PC-9 (cell line): ENCODE measurements around the gene CNTN5. TPM values are rescaled to one million over a fixed set of nuclear protein-coding genes. Genes with fewer than 3 reads are reported as not detected.

Experiments used
- BruUV-seq: library from RNA; stranded (reverse); fragments of 400-500 nt; replicated peaks from 2 replicates; lab custom pipeline; 2021; lab: Mats Ljungman, UMichigan
- CTCF ChIA-PET: fragments of 300-600 bp; sonication (Branson Sonifier 250); formaldehyde crosslinking; loops from one replicate; lab custom pipeline; 2022; ENCODE audit warnings: antibody characterized with exemption; lab: Charles Lee
- POLR2A ChIA-PET: fragments of 300-600 bp; sonication (Branson Sonifier 250); formaldehyde crosslinking; loops from one replicate; lab custom pipeline; 2022; ENCODE audit warnings: antibody characterized with exemption; ENCODE audit not compliant: unreplicated experiment; lab: Charles Lee
- DNase-seq, 2 experiments: peaks; one replicate each; pipeline versions ENCODE4 v3.0.0 to v3.0.0-alpha.2; 2015 to 2022; ENCODE audit warnings: mixed read lengths in 1 of 2
- H2AFZ ChIP-seq: fragments of 200-600 bp; sonication (generic); 2 replicates; pipeline ENCODE4 v1.8.1; 2017; ENCODE audit warnings: antibody characterized with exemption
- H3F3A ChIP-seq: fragments of 200-600 bp; sonication (generic); 2 replicates; pipeline ENCODE4 v1.8.1; 2017; ENCODE audit warnings: antibody characterized with exemption, mild to moderate bottlenecking, low read depth; ENCODE audit not compliant: insufficient read depth
- H3K27ac ChIP-seq: fragments of 200-600 bp; sonication (generic); 2 replicates; pipeline ENCODE4 v1.6.1; 2016; ENCODE audit warnings: mixed run types
- H3K27me3 ChIP-seq: fragments of 200-600 bp; sonication (generic); 2 replicates; pipeline ENCODE4 v1.6.1; 2016; ENCODE audit warnings: low read depth, mixed run types; ENCODE audit not compliant: insufficient read depth
- H3K36me3 ChIP-seq: fragments of 200-600 bp; sonication (generic); 2 replicates; pipeline ENCODE4 v1.6.1; 2016; ENCODE audit warnings: low read depth, mixed run types
- H3K4me1 ChIP-seq: fragments of 200-600 bp; sonication (generic); replicated peaks from 2 replicates; pipeline ENCODE4 v1.6.1; 2016; ENCODE audit warnings: mixed run types; ENCODE audit not compliant: insufficient read depth
- H3K4me2 ChIP-seq: fragments of 200-600 bp; sonication (generic); 2 replicates; pipeline ENCODE4 v1.6.1; 2017; ENCODE audit warnings: mixed run types
- H3K4me3 ChIP-seq: fragments of 200-600 bp; sonication (generic); 2 replicates; pipeline ENCODE4 v1.6.1; 2016; ENCODE audit warnings: mixed run types
- H3K79me2 ChIP-seq: fragments of 200-600 bp; sonication (generic); 2 replicates; pipeline ENCODE4 v1.6.1; 2017; ENCODE audit warnings: low read depth, mixed run types
- H3K9me2 ChIP-seq: fragments of 200-600 bp; sonication (generic); 2 replicates; pipeline ENCODE4 v1.8.1; 2017; ENCODE audit warnings: mild to moderate bottlenecking; ENCODE audit not compliant: insufficient read depth
- H3K9me3 ChIP-seq: fragments of 200-600 bp; sonication (generic); 2 replicates; pipeline ENCODE4 v1.8.1; 2016; ENCODE audit warnings: low read depth; ENCODE audit not compliant: insufficient read depth
- H4K20me1 ChIP-seq: fragments of 200-600 bp; sonication (generic); 2 replicates; pipeline ENCODE4 v1.8.1; 2017; ENCODE audit not compliant: insufficient read depth
- EZH2 ChIP-seq: fragments of 200-600 bp; sonication (generic); IDR thresholded peaks from 2 replicates; pipeline ENCODE4 v1.8.0; 2017; ENCODE audit warnings: antibody characterized with exemption, low read depth
- intact Hi-C: fragments of 100-400 bp; cut with micrococcal nuclease; formaldehyde crosslinking; loops from one replicate; pipeline ENCODE4 v1.10.0; 2022; ENCODE audit not compliant: unreplicated experiment
- total RNA-seq: library from RNA; stranded (reverse); gene quantifications from 2 replicates; pipeline ENCODE4 v1.2.3, GENCODE V29; 2021
- TF ChIP-seq, protein P1 (sequence below): fragments of 200-600 bp; sonication (generic); conservative IDR thresholded peaks from 2 replicates; pipeline ENCODE4 v1.6.1; 2017; ENCODE audit warnings: mixed run types, antibody characterized with exemption, mild to moderate bottlenecking, moderate library complexity

The CNTN5 gene
- total RNA-seq, 1 experiment from 2014 or later = not detected

GRCh38 chr11:100403816-100404215, 1383.1 kb downstream of the CNTN5 start:
- CTCF ChIA-PET = no interaction called here

DNA sequence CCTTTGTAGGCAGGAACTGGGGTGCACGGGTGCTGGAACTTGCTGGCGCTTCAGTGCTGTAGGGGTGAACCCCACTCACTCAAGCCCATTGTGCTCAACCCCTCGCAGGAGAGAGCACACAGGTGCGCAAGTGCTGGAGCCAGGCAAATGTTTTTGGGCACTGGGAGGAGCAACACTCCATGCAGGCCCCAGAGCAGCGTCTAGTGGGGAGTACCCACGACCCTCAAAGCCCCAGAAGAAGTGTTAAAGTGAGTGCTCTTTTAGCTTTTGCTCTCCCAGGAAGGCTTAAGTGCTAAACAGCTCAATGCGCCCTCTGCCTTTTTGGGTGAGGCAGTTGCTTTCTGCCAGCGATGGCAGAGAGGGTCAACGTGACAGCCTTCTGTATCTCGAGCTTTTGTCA, 1384.2 kb downstream of the CNTN5 start:
- H3K27ac ChIP-seq = no peak overlapping the region
- no peaks in the 10 kb centered on the region for H3K36me3 ChIP-seq
- intact Hi-C loops = no loop called here
- POLR2A ChIA-PET = no interaction called here
- H3F3A ChIP-seq = no peaks in the 10 kb centered on the region
- H3K4me3 ChIP-seq = no peak overlapping the region
- H3K27me3 ChIP-seq = no peaks in the 10 kb centered on the region
- CTCF ChIA-PET = no interaction called here
- no peaks in the 10 kb centered on the region for H3K4me1 ChIP-seq
- no peak overlapping the region for H3K4me2 ChIP-seq
- no peak overlapping the region for H2AFZ ChIP-seq
- no peaks in the 10 kb centered on the region for H3K9me3 ChIP-seq
- no TSS peak for BruUV-seq
- H3K79me2 ChIP-seq = no peaks in the 10 kb centered on the region
- no peak for DNase-seq
- TF ChIP-seq EZH2 = no peak
- TF ChIP-seq, protein P1, sequence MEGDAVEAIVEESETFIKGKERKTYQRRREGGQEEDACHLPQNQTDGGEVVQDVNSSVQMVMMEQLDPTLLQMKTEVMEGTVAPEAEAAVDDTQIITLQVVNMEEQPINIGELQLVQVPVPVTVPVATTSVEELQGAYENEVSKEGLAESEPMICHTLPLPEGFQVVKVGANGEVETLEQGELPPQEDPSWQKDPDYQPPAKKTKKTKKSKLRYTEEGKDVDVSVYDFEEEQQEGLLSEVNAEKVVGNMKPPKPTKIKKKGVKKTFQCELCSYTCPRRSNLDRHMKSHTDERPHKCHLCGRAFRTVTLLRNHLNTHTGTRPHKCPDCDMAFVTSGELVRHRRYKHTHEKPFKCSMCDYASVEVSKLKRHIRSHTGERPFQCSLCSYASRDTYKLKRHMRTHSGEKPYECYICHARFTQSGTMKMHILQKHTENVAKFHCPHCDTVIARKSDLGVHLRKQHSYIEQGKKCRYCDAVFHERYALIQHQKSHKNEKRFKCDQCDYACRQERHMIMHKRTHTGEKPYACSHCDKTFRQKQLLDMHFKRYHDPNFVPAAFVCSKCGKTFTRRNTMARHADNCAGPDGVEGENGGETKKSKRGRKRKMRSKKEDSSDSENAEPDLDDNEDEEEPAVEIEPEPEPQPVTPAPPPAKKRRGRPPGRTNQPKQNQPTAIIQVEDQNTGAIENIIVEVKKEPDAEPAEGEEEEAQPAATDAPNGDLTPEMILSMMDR = no peak
- H3K9me2 ChIP-seq = no peaks in the 10 kb centered on the region
- no peaks in the 10 kb centered on the region for H4K20me1 ChIP-seq

More at GRCh38 chr11:100403816-100404215, 1383.1 kb downstream of the CNTN5 start:
- no peaks in the 10 kb centered on the region for H3K4me1 ChIP-seq
- no TSS peak for BruUV-seq
- no peaks in the 10 kb centered on the region for H3K79me2 ChIP-seq
- H2AFZ ChIP-seq = no peak overlapping the region
- no peak overlapping the region for H3K4me3 ChIP-seq
- no peaks in the 10 kb centered on the region for H3F3A ChIP-seq
- H3K36me3 ChIP-seq = no peaks in the 10 kb centered on the region
- H3K4me2 ChIP-seq = no peak overlapping the region
- DNase-seq = no peak
- H3K9me2 ChIP-seq = no peaks in the 10 kb centered on the region
- H4K20me1 ChIP-seq = no peaks in the 10 kb centered on the region
- H3K27me3 ChIP-seq = no peaks in the 10 kb centered on the region
- POLR2A ChIA-PET = no interaction called here
- H3K9me3 ChIP-seq = no peaks in the 10 kb centered on the region
- TF ChIP-seq, protein P1 = no peak
- no peak for TF ChIP-seq EZH2
- intact Hi-C loops = no loop called here
- no peak overlapping the region for H3K27ac ChIP-seq
